Sigmoid colon (tissue), 7 donors: ENCODE measurements around the gene CROCC. TPM values are rescaled to one million over a fixed set of nuclear protein-coding genes. Genes with fewer than 3 reads are reported as not detected.

Experiments used
- DNase-seq: peaks from one replicate; pipeline ENCODE4 v3.0.0-alpha.2; 2019
- H3K27ac ChIP-seq, 4 donors: fragments of 200-600 bp; sonication (generic); one replicate each; pipeline ENCODE4 v1.5.1; 2016 to 2019; ENCODE audit warnings: mild to moderate bottlenecking in 1 of 4
- H3K27me3 ChIP-seq, 3 donors: fragments of 200-600 bp; sonication (generic); one replicate each; pipeline ENCODE4 v1.5.1; 2019; ENCODE audit warnings: mild to moderate bottlenecking in 1 of 3
- H3K36me3 ChIP-seq, 4 donors: fragments of 200-600 bp; sonication (generic); one replicate each; pipeline ENCODE4 v1.5.1; 2016 to 2019
- H3K4me1 ChIP-seq, 4 donors: fragments of 200-600 bp; sonication (generic); one replicate each; pipeline ENCODE4 v1.5.1; 2017 to 2019
- H3K4me3 ChIP-seq, 4 donors: fragments of 200-600 bp; sonication (generic); one replicate each; pipeline ENCODE4 v1.5.1; 2017 to 2019; ENCODE audit warnings: mild to moderate bottlenecking in 2 of 4, moderate library complexity in 1 of 4
- H3K9me3 ChIP-seq, 4 donors: fragments of 200-600 bp in 3 of 4; sonication (generic) in 3 of 4; one replicate each; pipeline versions ENCODE4 v1.5.1 to v1.6.1; 2013 to 2019
- CTCF ChIP-seq, 4 experiments: fragments of 450-650 bp in 3 of 4; fragments of 200-600 bp in 1 of 4; IDR thresholded peaks; one replicate each; pipeline ENCODE4 v1.5.1; 2016 to 2019; ENCODE audit warnings: antibody characterized with exemption in 4 of 4, mild to moderate bottlenecking in 3 of 4, moderate library complexity in 2 of 4
- EP300 ChIP-seq, 4 donors: sonication (generic); formaldehyde crosslinking; IDR thresholded peaks; one replicate each; pipeline ENCODE4 v1.6.1; 2017; ENCODE audit warnings: antibody characterized with exemption in 4 of 4
- POLR2A ChIP-seq, 2 donors: fragments of 450-650 bp; IDR thresholded peaks; one replicate each; pipeline ENCODE4 v1.6.1; 2016; ENCODE audit warnings: antibody characterized with exemption in 2 of 2, mild to moderate bottlenecking in 2 of 2, moderate library complexity in 2 of 2
- POLR2AphosphoS5 ChIP-seq, 4 donors: sonication (generic); formaldehyde crosslinking; IDR thresholded peaks; one replicate each; pipeline ENCODE4 v1.6.1; 2017; ENCODE audit warnings: antibody characterized with exemption in 4 of 4
- WGBS, 2 donors: extraction: QIAGEN DNeasy Blood & Tissue Kit; methylation state at CpG; one replicate each; pipeline ENCODE4 v1.1.7; 2013; 5-methylcytosine and 5-hydroxymethylcytosine counted together
- intact Hi-C: fragments of 100-400 bp; cut with DNase I; formaldehyde crosslinking; loops from one replicate; pipeline ENCODE4 v1.15.1; 2023
- polyA plus RNA-seq, 3 donors: library from polyadenylated mRNA; stranded (reverse); fragments of 200-250 nt; gene quantifications; one replicate each; pipeline ENCODE4 v1.2.3, GENCODE V29; 2013
- total RNA-seq, 4 donors: library from RNA; depleted of rRNA; stranded (reverse); fragments of >200 nt; gene quantifications; one replicate each; pipeline ENCODE4 v1.1.0, GENCODE V29; 2016
- donor health status: healthy with polysubstance abuse.
- donor health status: Bipolar disorder and iron deficiency.
- donor health status: healthy.

Gene CROCC
- total and polyA plus RNA-seq, 7 donors, result 3.5 to 25.5 (median 16.5) TPM

- TF ChIP-seq EP300 (IDR thresholded peaks at IDR 0.05) (no peak), CTCF (IDR thresholded peaks at IDR 0.05) (no peak), POLR2A (IDR thresholded peaks at IDR 0.05) (no peak), POLR2AphosphoS5 (IDR thresholded peaks at IDR 0.05) (no peak)
- Histone ChIP-seq H3K27ac (no peak overlapping the region), H3K9me3 (no peaks in the 10 kb centered on the region), H3K27me3 (no peaks in the 10 kb centered on the region), H3K36me3 (peaks cover 0 to 16% (median 0%) of the 10 kb centered on the region in 4 donors), H3K4me1 (peaks cover 0 to 14% (median 7%) of the 10 kb centered on the region in 4 donors), H3K4me3 (no peak overlapping the region)
- WGBS, 2 donors, result 79 to 88% methylated on average over 9 of the region's 9 CpGs
- no peak for DNase-seq
- intact Hi-C loops, result no loop called here
Observed at GRCh38 chr1:16973215-16973614, 51.5 kb downstream of the CROCC start.

DNA sequence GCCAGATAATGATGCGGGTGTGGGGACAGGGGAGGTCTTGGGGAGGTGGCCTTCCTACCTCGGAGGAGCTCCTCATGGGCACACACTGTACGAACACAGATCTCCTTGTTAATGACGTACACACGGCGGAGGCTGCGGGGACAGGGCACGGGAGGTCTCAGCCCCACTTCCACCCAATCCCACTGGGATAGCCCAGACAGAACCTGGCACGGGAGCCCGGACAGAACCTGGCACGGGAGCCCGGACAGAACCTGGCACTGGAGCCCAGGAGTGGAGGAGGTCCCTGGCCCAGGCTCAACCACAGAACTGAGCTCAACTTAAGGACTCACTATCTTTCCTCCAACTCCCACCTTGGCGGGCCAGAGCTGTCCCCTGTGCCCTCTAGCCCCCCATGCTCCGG is 53.5 kb downstream of the CROCC start:
- no peak for TF ChIP-seq EP300 (IDR thresholded peaks at IDR 0.05)
- TF ChIP-seq POLR2A (IDR thresholded peaks at IDR 0.05), result no peak
- TF ChIP-seq POLR2AphosphoS5 (IDR thresholded peaks at IDR 0.05), result no peak
- no peak for TF ChIP-seq CTCF (IDR thresholded peaks at IDR 0.05)
- H3K4me3 ChIP-seq, result no peak overlapping the region
- no peaks in the 10 kb centered on the region for H3K9me3 ChIP-seq
- 82 to 86% methylated on average over 14 of the region's 14 CpGs for WGBS, 2 donors
- no peak for DNase-seq
- H3K27ac ChIP-seq, result no peak overlapping the region
- peaks cover under 1 to 14% (median 10%) of the 10 kb centered on the region in 3 donors for H3K27me3 ChIP-seq
- intact Hi-C loops, result no loop called here
- peaks cover 2 to 34% (median 20%) of the 10 kb centered on the region in 4 donors for H3K4me1 ChIP-seq
- H3K36me3 ChIP-seq, result peaks cover 0 to 6% (median 0%) of the 10 kb centered on the region in 4 donors

DNA sequence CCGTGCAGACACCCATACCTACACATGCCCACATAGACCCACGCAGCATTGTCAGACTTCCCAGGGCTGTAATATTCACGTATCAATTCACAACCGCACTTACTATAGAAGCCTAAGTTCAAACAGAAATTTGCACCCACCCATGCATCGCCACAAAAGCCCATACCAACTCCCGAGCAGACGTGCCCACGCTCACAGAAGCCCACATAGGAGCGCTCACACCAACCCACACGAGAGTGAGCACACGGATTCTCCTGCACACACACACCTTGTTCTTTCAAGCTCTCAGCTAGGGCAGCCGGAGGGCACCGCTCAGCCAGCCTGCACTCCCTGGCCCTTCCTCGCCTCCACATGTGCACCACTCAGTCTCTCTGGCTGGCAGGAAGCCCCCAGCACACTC is 54.1 kb downstream of the CROCC start:
- Histone ChIP-seq H3K27ac (no peak overlapping the region), H3K36me3 (no peaks in the 10 kb centered on the region), H3K4me1 (peaks cover 2 to 40% (median 25%) of the 10 kb centered on the region in 4 donors), H3K27me3 (peaks cover 3 to 20% (median 14%) of the 10 kb centered on the region in 3 donors), H3K4me3 (no peak overlapping the region), H3K9me3 (no peaks in the 10 kb centered on the region)
- 88% methylated on average over 14 of the region's 14 CpGs for WGBS, 2 donors
- intact Hi-C loops, result no loop called here
- DNase-seq, result no peak
- TF ChIP-seq POLR2AphosphoS5 (IDR thresholded peaks at IDR 0.05), result no peak
- no peak for TF ChIP-seq EP300 (IDR thresholded peaks at IDR 0.05)
- no peak for TF ChIP-seq CTCF (IDR thresholded peaks at IDR 0.05)

DNA sequence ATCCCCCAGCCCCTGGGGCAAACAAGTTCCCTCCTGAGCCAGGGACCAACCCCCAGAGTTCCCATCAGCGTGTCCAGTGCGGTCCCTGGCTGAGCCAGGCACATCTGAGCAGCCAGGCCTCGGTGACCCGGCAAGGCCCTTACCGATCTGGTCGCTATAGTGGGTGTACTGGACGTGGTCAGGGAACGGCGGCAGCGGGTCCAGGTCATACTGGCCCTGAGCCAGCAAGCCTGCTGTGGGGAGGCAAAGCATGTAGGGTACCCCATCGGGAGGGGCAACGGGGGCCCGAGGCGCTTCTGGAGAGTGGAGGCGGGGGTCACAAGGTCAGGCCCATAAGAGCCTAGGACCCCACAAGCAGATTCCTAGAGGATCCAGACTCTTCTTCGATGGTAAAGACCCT is 55.2 kb downstream of the CROCC start:
- no peak overlapping the region for H3K27ac ChIP-seq
- H3K4me1 ChIP-seq, result peaks cover 2 to 40% (median 23%) of the 10 kb centered on the region in 4 donors
- 87 to 90% methylated on average over 16 of the region's 16 CpGs for WGBS, 2 donors
- no peak overlapping the region for H3K4me3 ChIP-seq
- H3K36me3 ChIP-seq, result no peaks in the 10 kb centered on the region
- no peak for DNase-seq
- TF ChIP-seq CTCF (IDR thresholded peaks at IDR 0.05) (no peak), POLR2A (IDR thresholded peaks at IDR 0.05) (no peak), POLR2AphosphoS5 (IDR thresholded peaks at IDR 0.05) (no peak), EP300 (IDR thresholded peaks at IDR 0.05) (no peak)
- no peaks in the 10 kb centered on the region for H3K9me3 ChIP-seq
- intact Hi-C loops, result no loop called here
- peaks cover 3 to 22% (median 14%) of the 10 kb centered on the region in 3 donors for H3K27me3 ChIP-seq

DNA sequence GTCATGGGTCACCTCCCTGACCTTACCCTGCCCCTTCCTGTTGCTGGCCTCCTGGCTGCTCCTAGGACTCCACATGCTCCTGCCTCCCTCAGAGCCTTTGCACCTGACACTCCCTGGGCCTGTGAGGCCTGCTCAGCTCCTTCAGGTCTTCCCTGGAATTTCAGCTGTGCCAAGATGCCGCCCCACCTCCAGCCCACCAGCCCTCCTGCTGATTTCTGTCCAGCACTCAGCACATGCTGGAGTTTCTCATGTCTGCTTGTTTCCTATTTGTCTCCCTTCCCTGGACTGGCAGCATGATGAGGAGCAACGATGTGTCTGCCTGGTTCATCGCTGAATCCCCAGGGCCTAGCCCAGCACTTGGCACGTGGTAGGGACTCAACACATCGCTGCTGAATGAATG is 55.6 kb downstream of the CROCC start:
- intact Hi-C loops, result no loop called here
- peaks cover 3 to 22% (median 14%) of the 10 kb centered on the region in 3 donors for H3K27me3 ChIP-seq
- H3K36me3 ChIP-seq, result no peaks in the 10 kb centered on the region
- H3K4me3 ChIP-seq, result no peak overlapping the region
- H3K4me1 ChIP-seq, result peaks cover 2 to 40% (median 21%) of the 10 kb centered on the region in 4 donors
- H3K9me3 ChIP-seq, result no peaks in the 10 kb centered on the region
- H3K27ac ChIP-seq, result no peak overlapping the region
- no peak for TF ChIP-seq EP300 (IDR thresholded peaks at IDR 0.05)
- no peak for DNase-seq
- 94 to 95% methylated on average over 5 of the region's 5 CpGs for WGBS, 2 donors
